Muscle layer of duodenum (tissue), 2 donors: ENCODE data around the gene ARFGEF3.
"Not testable (repeated sequence)": the region's sequence is repeated elsewhere in the genome, so short reads cannot be mapped to it uniquely, and the experiment has no call there.

Experiments used
- H3K27ac ChIP-seq: one replicate; pipeline ENCODE4 v1.7.0; 2013; ENCODE audit warnings: mild to moderate bottlenecking, low read length
- H3K27me3 ChIP-seq: one replicate; pipeline ENCODE4 v1.7.0; 2013; ENCODE audit warnings: low read depth, mild to moderate bottlenecking, control low read depth, low read length
- H3K36me3 ChIP-seq, 2 donors: one replicate each; pipeline ENCODE4 v1.7.0; 2013; ENCODE audit warnings: low read length in 2 of 2, control low read depth in 1 of 2, mild to moderate bottlenecking in 1 of 2; ENCODE audit not compliant: insufficient read depth in 2 of 2, control insufficient read depth in 1 of 2
- H3K4me1 ChIP-seq, 2 donors: one replicate each; pipeline ENCODE4 v1.7.0; 2013; ENCODE audit warnings: low read length in 2 of 2, mild to moderate bottlenecking in 2 of 2, control low read depth in 1 of 2, moderate library complexity in 1 of 2; ENCODE audit not compliant: insufficient read depth in 2 of 2, control insufficient read depth in 1 of 2
- H3K4me3 ChIP-seq, 2 donors: one replicate each; pipeline ENCODE4 v1.7.0; 2013; ENCODE audit warnings: low read length in 2 of 2, low read depth in 1 of 2, mild to moderate bottlenecking in 1 of 2
- H3K9me3 ChIP-seq, 2 donors: one replicate each; pipeline ENCODE4 v1.7.0; 2013; ENCODE audit warnings: low read length in 2 of 2, control low read depth in 1 of 2, mild to moderate bottlenecking in 1 of 2; ENCODE audit not compliant: control insufficient read depth in 1 of 2
- donor health status: healthy.

ARFGEF3 gene, protein sequence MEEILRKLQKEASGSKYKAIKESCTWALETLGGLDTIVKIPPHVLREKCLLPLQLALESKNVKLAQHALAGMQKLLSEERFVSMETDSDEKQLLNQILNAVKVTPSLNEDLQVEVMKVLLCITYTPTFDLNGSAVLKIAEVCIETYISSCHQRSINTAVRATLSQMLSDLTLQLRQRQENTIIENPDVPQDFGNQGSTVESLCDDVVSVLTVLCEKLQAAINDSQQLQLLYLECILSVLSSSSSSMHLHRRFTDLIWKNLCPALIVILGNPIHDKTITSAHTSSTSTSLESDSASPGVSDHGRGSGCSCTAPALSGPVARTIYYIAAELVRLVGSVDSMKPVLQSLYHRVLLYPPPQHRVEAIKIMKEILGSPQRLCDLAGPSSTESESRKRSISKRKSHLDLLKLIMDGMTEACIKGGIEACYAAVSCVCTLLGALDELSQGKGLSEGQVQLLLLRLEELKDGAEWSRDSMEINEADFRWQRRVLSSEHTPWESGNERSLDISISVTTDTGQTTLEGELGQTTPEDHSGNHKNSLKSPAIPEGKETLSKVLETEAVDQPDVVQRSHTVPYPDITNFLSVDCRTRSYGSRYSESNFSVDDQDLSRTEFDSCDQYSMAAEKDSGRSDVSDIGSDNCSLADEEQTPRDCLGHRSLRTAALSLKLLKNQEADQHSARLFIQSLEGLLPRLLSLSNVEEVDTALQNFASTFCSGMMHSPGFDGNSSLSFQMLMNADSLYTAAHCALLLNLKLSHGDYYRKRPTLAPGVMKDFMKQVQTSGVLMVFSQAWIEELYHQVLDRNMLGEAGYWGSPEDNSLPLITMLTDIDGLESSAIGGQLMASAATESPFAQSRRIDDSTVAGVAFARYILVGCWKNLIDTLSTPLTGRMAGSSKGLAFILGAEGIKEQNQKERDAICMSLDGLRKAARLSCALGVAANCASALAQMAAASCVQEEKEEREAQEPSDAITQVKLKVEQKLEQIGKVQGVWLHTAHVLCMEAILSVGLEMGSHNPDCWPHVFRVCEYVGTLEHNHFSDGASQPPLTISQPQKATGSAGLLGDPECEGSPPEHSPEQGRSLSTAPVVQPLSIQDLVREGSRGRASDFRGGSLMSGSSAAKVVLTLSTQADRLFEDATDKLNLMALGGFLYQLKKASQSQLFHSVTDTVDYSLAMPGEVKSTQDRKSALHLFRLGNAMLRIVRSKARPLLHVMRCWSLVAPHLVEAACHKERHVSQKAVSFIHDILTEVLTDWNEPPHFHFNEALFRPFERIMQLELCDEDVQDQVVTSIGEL (N-terminal part only)

DNA sequence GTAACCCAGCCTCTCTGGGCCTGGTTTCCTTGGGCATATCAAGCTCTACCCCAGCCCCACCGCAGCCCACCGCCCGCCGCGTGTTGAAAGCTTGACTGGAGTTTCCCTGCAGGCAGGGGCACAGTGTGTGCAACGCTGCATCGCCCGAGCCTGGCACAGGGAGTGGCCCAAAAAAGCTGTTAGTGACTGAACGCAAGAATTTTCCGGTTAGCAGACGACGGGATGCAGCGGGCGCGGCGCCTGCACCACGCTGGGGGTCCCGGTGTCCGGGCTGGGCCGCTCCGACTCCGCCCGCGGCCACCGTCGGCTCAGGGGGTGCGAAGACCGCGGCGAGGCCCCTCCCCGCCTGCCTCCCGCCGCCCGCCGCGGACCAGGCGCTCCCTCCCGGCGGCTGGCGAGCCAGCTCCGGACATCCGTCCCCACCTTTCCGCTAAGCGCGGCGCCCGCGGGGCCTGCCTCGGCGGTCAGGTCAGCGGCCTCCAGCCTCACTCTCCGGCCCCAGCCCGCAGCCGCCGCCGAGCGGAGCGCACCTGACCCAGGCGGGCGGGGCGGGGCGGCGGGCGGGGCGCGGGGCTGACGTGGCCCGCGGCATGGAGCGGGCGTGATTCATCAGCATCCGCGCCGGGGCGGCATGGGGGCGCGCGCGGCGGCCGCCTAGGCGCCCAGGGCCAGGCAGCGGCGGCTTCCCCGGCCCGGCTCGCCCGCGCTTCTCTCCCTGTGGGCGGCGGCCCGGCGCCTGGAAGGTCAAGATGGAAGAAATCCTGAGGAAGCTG is at the start of gene ARFGEF3:
Gene ARFGEF3 (plus strand): TSS at position 602 of the 773 bp plus-strand sequence. CDS start 148 bp downstream, at position 750.
- Histone ChIP-seq H3K4me1 (peaks cover 0 to 14% of the 10 kb centered on the region in 2 donors), H3K27ac (no peak within 1 kb of the TSS), H3K36me3 (no peaks in the 10 kb centered on the region), H3K9me3 (no peaks in the 10 kb centered on the region), H3K4me3 (peak within 1 kb of the TSS; percentile 69 to 75), H3K27me3 (peaks cover 14% of the 10 kb centered on the region)

DNA sequence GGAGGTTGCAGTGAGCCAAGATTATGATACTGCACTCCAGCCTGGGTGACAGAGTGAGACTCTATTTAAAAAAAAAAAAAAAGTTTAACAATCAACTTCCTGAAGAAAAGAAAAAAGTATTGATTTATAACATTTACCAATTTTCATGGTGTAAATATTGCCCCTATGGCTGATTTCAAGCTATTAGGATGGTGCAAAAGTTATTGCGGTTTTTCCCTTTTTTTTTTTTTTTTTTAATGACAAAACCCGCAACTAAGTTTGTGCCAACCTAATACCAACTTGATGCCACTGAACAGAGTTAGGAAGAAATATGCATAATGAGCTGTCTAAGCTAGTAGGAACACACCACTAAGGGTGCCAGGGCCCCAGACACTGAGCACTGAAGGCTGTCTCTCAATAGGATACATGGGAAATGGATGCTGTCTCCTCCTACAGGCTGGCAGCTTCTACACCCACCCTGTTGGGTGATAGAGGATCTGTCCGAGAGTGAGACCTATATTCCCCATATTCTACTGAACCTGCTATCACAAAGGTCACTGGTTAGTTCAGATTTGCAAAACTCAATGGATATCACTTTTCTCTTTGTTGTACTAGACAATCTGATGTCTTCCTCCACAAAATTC is 48.0 kb upstream of the ARFGEF3 start:
- H3K4me3 ChIP-seq = no peak overlapping the region
- H3K4me1 ChIP-seq = peaks cover 0 to 3% of the 10 kb centered on the region in 2 donors

DNA sequence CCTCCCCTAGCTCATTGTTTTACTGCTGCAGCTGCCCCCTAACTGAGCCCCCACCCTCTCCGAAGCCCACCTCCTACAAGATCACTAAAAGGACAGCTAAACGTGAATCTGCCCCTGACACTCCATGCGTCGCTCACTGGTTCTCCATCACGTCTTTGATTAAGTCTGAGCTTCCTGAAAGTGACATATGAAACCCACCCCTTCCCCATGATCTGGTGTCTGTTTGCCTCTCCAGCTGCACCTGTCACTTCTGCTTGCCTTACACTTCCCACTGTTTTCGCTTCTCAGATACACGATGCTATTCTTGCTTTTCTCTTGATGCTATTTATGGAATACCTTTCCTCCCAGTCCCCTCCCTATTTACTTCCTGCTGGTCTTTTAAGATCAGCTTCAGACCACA is 46.5 kb upstream of the ARFGEF3 start:
- no peaks in the 10 kb centered on the region for H3K27me3 ChIP-seq
- H3K4me3 ChIP-seq = no peak overlapping the region
- no peaks in the 10 kb centered on the region for H3K36me3 ChIP-seq
- H3K9me3 ChIP-seq = no peaks in the 10 kb centered on the region
- H3K4me1 ChIP-seq = no peaks in the 10 kb centered on the region
- H3K27ac ChIP-seq = no peak overlapping the region

More for the DNA sequence above, 48.0 kb upstream of the ARFGEF3 start:
- Histone ChIP-seq H3K27me3 (no peaks in the 10 kb centered on the region), H3K9me3 (no peaks in the 10 kb centered on the region), H3K27ac (no peak overlapping the region), H3K36me3 (no peaks in the 10 kb centered on the region)

DNA sequence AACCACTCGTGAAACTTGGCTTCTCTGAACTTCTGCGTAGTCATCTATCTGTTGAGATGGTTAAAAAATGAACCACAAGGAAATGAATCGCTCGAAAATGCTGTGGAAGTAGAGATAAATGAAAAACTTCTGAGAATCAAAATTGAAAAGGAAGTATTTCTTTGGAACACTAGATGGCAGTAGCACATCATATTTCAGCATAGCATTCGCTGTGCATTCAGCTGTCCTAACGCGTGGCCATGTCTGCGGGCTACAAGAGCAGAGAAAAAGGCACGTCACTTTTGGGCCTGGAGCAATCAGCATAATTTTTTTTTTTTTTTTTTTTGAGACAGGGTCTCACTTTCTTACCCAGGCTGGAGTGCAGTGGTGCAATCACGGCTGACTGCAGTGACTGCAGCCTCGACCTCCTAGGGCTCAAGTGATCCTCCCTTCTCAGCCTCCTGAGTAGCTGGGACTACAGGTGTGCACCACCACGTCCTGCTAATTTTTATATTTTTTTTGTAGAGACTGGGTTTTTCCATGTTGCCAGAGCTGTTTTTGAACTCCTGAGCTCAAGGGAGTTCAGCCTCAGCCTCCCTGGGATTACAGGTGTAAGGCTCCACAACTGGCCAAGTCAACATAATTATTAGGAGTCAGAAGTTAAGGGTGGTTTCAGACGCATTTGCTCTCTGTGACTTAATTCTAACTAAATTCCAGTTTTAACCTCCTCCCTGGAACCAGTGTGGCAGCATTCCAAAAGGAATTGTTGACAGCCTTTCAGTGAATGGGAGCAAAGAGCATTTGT is 45.7 kb upstream of the ARFGEF3 start:
- Histone ChIP-seq H3K36me3 (no peaks in the 10 kb centered on the region), H3K27me3 (no peaks in the 10 kb centered on the region), H3K4me3 (no peak overlapping the region), H3K4me1 (no peaks in the 10 kb centered on the region), H3K9me3 (no peaks in the 10 kb centered on the region), H3K27ac (no peak overlapping the region)

DNA sequence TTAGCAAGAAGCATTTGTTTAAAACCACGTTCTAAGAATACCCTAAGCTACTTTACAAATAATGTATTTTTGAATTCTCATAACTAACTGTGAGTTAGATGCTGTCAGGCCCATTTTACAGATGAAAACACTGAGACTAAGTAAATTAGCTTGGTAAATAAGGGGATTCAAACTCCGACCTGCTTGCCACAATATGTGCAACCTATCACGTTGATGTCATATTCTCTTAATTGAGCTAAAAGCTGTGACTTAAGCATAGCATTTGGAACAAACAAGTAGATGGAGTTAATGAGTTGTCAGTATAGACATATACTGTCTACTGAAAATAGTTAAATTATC is 45.1 kb upstream of the ARFGEF3 start:
- H3K36me3 ChIP-seq = no peaks in the 10 kb centered on the region
- H3K27ac ChIP-seq = no peak overlapping the region
- no peaks in the 10 kb centered on the region for H3K27me3 ChIP-seq
- no peak overlapping the region for H3K4me3 ChIP-seq
- no peaks in the 10 kb centered on the region for H3K4me1 ChIP-seq
- H3K9me3 ChIP-seq = no peaks in the 10 kb centered on the region

DNA sequence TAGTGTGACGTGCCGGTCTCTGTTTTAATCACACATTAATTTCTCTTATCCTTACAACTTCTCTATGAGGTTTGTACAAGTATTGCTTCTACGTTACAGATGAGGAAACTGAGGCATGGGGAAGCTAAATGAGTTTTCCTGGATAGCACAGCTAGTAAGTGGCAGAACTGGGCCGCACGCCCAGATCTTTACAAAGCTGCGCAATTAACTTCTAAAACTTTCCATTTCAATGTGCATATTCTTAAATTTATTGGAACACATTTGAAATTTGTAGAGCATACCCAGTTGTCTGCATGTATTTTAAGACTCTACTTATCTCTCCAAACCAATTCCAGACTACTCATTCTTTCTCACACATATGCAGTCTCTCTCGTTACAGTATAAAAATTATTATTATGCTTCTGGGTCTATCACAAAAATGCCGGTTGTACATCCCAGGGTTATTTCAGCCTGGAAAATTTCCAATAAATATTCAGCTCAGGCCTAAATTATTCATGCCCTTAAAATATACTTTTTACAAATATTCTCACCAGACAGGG is 44.3 kb upstream of the ARFGEF3 start:
- H3K36me3 ChIP-seq = no peaks in the 10 kb centered on the region
- no peaks in the 10 kb centered on the region for H3K9me3 ChIP-seq
- H3K4me3 ChIP-seq = no peak overlapping the region
- no peak overlapping the region for H3K27ac ChIP-seq
- H3K4me1 ChIP-seq = no peaks in the 10 kb centered on the region
- H3K27me3 ChIP-seq = no peaks in the 10 kb centered on the region

DNA sequence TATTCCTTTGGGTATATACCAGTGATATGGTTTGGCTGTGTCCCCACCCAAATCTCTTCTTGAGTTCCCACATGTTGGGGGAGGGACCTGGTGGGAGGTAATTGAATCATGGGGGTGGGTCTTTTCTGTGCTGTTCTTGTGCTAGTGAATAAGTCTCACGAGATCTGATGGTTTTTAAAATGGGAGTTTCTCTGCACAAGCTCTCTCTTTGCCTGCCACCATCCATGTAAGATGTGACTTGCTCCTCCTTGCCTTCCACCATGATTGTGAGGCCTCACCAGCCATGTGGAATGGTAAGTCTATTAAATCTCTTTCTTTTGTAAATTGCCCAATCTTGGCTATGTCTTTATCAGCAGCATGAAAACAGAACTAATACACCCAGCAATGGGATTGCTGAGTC is 42.5 kb upstream of the ARFGEF3 start:
- not testable (repeated sequence) for H3K9me3 ChIP-seq, H3K4me1 ChIP-seq, H3K27me3 ChIP-seq, H3K36me3 ChIP-seq, H3K4me3 ChIP-seq, H3K27ac ChIP-seq

DNA sequence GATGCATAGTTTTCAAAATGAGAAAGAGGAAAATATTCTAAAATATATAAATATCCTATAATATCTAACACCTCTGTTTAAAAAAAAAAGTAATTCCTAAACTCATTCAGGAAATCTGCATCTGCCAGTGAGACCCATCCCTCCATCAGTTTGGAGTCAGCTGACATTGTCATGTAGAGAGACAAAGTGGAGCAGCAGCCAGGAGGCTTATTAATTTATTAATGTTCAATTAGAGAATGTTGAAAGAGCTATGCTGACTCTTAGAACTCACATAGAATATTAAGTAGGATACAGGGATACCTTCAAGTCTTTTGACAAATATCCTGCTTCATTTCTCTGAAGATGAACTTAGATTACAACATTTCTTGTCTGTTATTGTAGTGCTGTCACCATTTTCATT is 41.8 kb upstream of the ARFGEF3 start:
- no peaks in the 10 kb centered on the region for H3K36me3 ChIP-seq
- no peaks in the 10 kb centered on the region for H3K4me1 ChIP-seq
- no peak overlapping the region for H3K4me3 ChIP-seq
- H3K27me3 ChIP-seq = no peaks in the 10 kb centered on the region
- no peaks in the 10 kb centered on the region for H3K9me3 ChIP-seq
- H3K27ac ChIP-seq = no peak overlapping the region

DNA sequence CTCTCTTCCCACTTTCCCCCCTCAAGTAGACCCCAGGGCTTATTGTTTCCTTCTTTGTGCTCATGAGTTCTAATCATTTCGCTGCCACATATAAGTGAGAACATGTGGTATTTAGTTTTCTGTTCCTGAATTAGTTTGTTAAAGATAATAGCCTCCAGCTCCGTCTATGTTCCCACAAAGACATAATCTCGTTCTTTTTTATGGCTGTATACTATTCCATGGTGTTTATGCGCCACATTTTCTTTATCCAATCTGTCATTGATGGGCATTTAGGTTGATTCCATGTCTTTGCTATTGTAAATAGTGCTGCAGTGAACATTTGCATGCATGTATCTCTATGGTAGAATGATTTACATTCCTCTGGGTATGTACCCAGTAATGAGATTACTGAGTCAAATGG is 37.6 kb upstream of the ARFGEF3 start:
- H3K9me3 ChIP-seq = no peaks in the 10 kb centered on the region
- no peaks in the 10 kb centered on the region for H3K4me1 ChIP-seq
- no peaks in the 10 kb centered on the region for H3K36me3 ChIP-seq
- H3K27ac ChIP-seq = no peak overlapping the region
- no peaks in the 10 kb centered on the region for H3K27me3 ChIP-seq
- H3K4me3 ChIP-seq = no peak overlapping the region

DNA sequence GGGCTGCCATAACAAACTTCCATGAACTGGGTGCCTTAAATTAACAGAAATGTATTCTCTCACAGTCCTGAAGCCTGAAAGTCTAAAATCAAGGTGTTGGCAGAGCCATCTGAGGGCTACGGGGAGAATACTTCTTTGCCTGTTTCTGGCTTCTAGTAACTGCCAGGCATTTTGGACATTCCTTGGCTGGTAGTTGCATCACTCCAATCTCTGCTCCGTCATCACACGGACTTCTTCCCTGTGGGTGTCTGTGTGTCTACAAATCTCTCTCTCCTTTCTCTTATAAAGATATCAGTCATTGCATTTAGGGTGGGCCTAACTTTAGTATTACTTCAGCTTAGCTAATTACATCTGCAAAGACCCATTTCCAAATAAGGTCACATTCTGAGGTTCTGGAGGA is 33.6 kb upstream of the ARFGEF3 start:
- Histone ChIP-seq H3K27me3 (no peaks in the 10 kb centered on the region), H3K9me3 (no peaks in the 10 kb centered on the region), H3K4me3 (no peak overlapping the region), H3K4me1 (no peaks in the 10 kb centered on the region), H3K27ac (no peak overlapping the region), H3K36me3 (no peaks in the 10 kb centered on the region)
